GM12878 (cell line): ENCODE data around the gene FLT3LG. TPM values are rescaled to one million over a fixed set of nuclear protein-coding genes. Genes with fewer than 3 reads are reported as not detected.

Experiments used
- ATAC-seq: fragments of 200-7000 bp; cut with Tn5 transposase; 3 replicates; pipeline ENCODE4 v1.9.1; 2020; ENCODE audit warnings: mild to moderate bottlenecking, moderate library complexity
- BruUV-seq: library from RNA; stranded (reverse); fragments of 400-500 nt; replicated peaks from 2 replicates; lab custom pipeline; 2021; lab: Mats Ljungman, UMichigan
- CTCF ChIA-PET: fragments of 300-600 bp; sonication (Branson Sonifier 250); formaldehyde crosslinking; extraction: SDS; loops from one replicate; lab custom pipeline; 2021; ENCODE audit warnings: inconsistent platforms; lab: Yijun Ruan, JAX
- POLR2A ChIA-PET: fragments of 350-600 bp; formaldehyde crosslinking; extraction: SDS; loops from one replicate; lab custom pipeline; 2021; ENCODE audit warnings: inconsistent platforms; lab: Charles Lee
- RAD21 ChIA-PET: fragments of 300-600 bp; sonication (Branson Sonifier 250); formaldehyde crosslinking; loops from one replicate; lab custom pipeline; 2023; ENCODE audit warnings: antibody characterized with exemption; ENCODE audit not compliant: unreplicated experiment; lab: Charles Lee
- SMC1A ChIA-PET: fragments of 300-600 bp; sonication (Branson Sonifier 250); formaldehyde crosslinking; loops from one replicate; lab custom pipeline; 2023; ENCODE audit not compliant: unreplicated experiment, uncharacterized antibody; lab: Charles Lee
- DNase-seq: peaks from one replicate; pipeline ENCODE4 v3.0.0-alpha.2; 2011; ENCODE audit warnings: low read depth, low spot score
- FAIRE-seq: peaks from 3 replicates; lab custom pipeline; 2011; peaks lifted over from hg19 to GRCh38; lab: Jason Lieb, UNC
- H2AFZ ChIP-seq: 2 replicates; pipeline ENCODE4 v1.6.0; 2011; ENCODE audit warnings: low read depth, low read length, control low read depth; ENCODE audit not compliant: control insufficient read depth
- H3K27ac ChIP-seq: 2 replicates; pipeline ENCODE4 v1.5.1; 2011; ENCODE audit warnings: control low read depth; ENCODE audit not compliant: control insufficient read depth, insufficient read depth
- H3K27me3 ChIP-seq, 2 experiments: replicated peaks in 1 of 2; 2 replicates each; pipeline versions ENCODE4 v1.6.0 to v1.6.1; 2011; ENCODE audit warnings: low read length in 1 of 2; ENCODE audit not compliant: control insufficient read depth in 2 of 2, insufficient read depth in 2 of 2
- H3K36me3 ChIP-seq, 2 experiments: 2 replicates each; pipeline ENCODE4 v1.5.1; 2011; ENCODE audit warnings: low read length in 1 of 2; ENCODE audit not compliant: control insufficient read depth in 2 of 2, insufficient read depth in 2 of 2
- H3K4me1 ChIP-seq: 2 replicates; pipeline ENCODE4 v1.6.1; 2011; ENCODE audit warnings: mild to moderate bottlenecking, low read length, moderate library complexity, mixed read lengths; ENCODE audit not compliant: control insufficient read depth, insufficient read depth
- H3K4me2 ChIP-seq: 2 replicates; pipeline ENCODE4 v1.6.0; 2011; ENCODE audit warnings: control low read depth; ENCODE audit not compliant: control insufficient read depth, insufficient read depth
- H3K4me3 ChIP-seq: fragments of 200-600 bp; sonication (generic); 2 replicates; pipeline ENCODE4 v1.5.1; 2016
- H3K79me2 ChIP-seq: 2 replicates; pipeline ENCODE4 v1.6.0; 2011; ENCODE audit warnings: low read length; ENCODE audit not compliant: control insufficient read depth, insufficient read depth
- H3K9ac ChIP-seq: 2 replicates; pipeline ENCODE4 v1.8.0; 2011; ENCODE audit warnings: low read length, control low read depth, mixed read lengths; ENCODE audit not compliant: control insufficient read depth, insufficient read depth
- H3K9me3 ChIP-seq: replicated peaks from 3 replicates; pipeline ENCODE4 v1.5.1; 2011; ENCODE audit warnings: mild to moderate bottlenecking, low read length; ENCODE audit not compliant: control insufficient read depth, insufficient read depth
- H4K20me1 ChIP-seq: 2 replicates; pipeline ENCODE4 v1.6.0; 2011; ENCODE audit not compliant: control insufficient read depth, insufficient read depth
- EP300 ChIP-seq, 2 experiments: fragments of 150-350 bp in 1 of 2; IDR thresholded peaks; 2 replicates each; pipeline ENCODE4 v1.6.1; 2011 to 2012; ENCODE audit warnings: low read depth in 2 of 2, low read length in 2 of 2, borderline replicate concordance in 1 of 2, improper control_type of control experiment in 1 of 2, inconsistent platforms in 1 of 2; ENCODE audit not compliant: control insufficient read depth in 1 of 2
- MYB ChIP-seq: fragments of 150-350 bp; IDR thresholded peaks from 2 replicates; pipeline ENCODE4 v1.6.1; 2014; ENCODE audit warnings: mild to moderate bottlenecking, low read depth, low read length, borderline replicate concordance
- MYC ChIP-seq: IDR thresholded peaks from 2 replicates; pipeline ENCODE4 v1.6.1; 2011; ENCODE audit warnings: mild to moderate bottlenecking, low read length, moderate library complexity, inconsistent platforms; ENCODE audit not compliant: insufficient read depth, insufficient replicate concordance, insufficient read length, severe bottlenecking
- NR2F1 ChIP-seq: fragments of 450-650 bp; conservative IDR thresholded peaks from 2 replicates; pipeline ENCODE4 v1.6.1; 2017; ENCODE audit warnings: mild to moderate bottlenecking
- RAD21 ChIP-seq: IDR thresholded peaks from 2 replicates; pipeline ENCODE4 v1.6.1; 2011; ENCODE audit warnings: mild to moderate bottlenecking, low read depth, low read length, moderate library complexity; ENCODE audit not compliant: insufficient read depth
- SMARCA5 ChIP-seq: fragments of 450-650 bp; IDR thresholded peaks from 2 replicates; pipeline ENCODE4 v1.6.1; 2017; ENCODE audit warnings: mild to moderate bottlenecking
- WGBS: methylation state at CpG from one replicate; pipeline ENCODE4 v1.1.6; 2016; ENCODE audit warnings: low lambda C conversion rate; ENCODE audit not compliant: insufficient replicate concordance, insufficient coverage; ENCODE audit errors: missing lambda C conversion rate; 5-methylcytosine and 5-hydroxymethylcytosine counted together
- in situ Hi-C: fragments of 300-500 bp; cut with MboI; formaldehyde crosslinking; loops from 9 replicates; pipeline ENCODE4 v1.14.3; 2018; ENCODE audit warnings: mixed read lengths
- intact Hi-C: fragments of 100-400 bp; cut with micrococcal nuclease; formaldehyde crosslinking; loops from one replicate; pipeline ENCODE4 v1.14.2; 2022; ENCODE audit not compliant: unreplicated experiment
- polyA plus RNA-seq, 11 experiments: library from polyadenylated mRNA; depleted of rRNA in 4 of 11; unstranded in 6 of 11; stranded (reverse) in 5 of 11; fragments of >200 nt; fragmentation: Nextera tagmentation in 4 of 11; fragmentation: Illumina TruSeq in 1 of 11; extraction: Ambion mirVana in 4 of 11; extraction: Trizol in 1 of 11; gene quantifications; 1 replicate in 1 of 11; 2 replicates in 10 of 11; pipeline versions ENCODE4 v1.2.1 to v1.2.3, GENCODE V29; 2011 to 2016; ENCODE audit warnings: inconsistent platforms in 2 of 11, missing spikeins in 2 of 11, low read depth in 1 of 11
- total RNA-seq, 4 experiments: library from RNA; depleted of rRNA in 3 of 4; stranded (reverse); fragments of >200 nt in 3 of 4; fragmentation: Illumina TruSeq in 1 of 4; extraction: Trizol in 1 of 4; gene quantifications; 2 replicates each; pipeline versions ENCODE4 v1.2.1 to v1.2.3, GENCODE V29; 2013 to 2021
- TF ChIP-seq, protein P1 (sequence below): fragments of 450-650 bp; IDR thresholded peaks from 2 replicates; pipeline ENCODE4 v1.6.1; 2017; ENCODE audit warnings: mild to moderate bottlenecking
- TF ChIP-seq, protein P2 (sequence below), 3 experiments: IDR thresholded peaks in 2 of 3; conservative IDR thresholded peaks in 1 of 3; 2 replicates each; pipeline ENCODE4 v1.5.1; 2011; ENCODE audit warnings: low read depth in 3 of 3, low read length in 3 of 3, mild to moderate bottlenecking in 3 of 3, control low read depth in 2 of 3, moderate library complexity in 2 of 3, inconsistent platforms in 1 of 3, mixed read lengths in 1 of 3; ENCODE audit not compliant: control insufficient read depth in 2 of 3, insufficient read depth in 1 of 3; ENCODE audit errors: extremely low read depth in 1 of 3
- TF ChIP-seq, protein P3 (sequence below): fragments of 450-650 bp; IDR thresholded peaks from 2 replicates; pipeline ENCODE4 v1.6.1; 2016; ENCODE audit warnings: mild to moderate bottlenecking

The FLT3LG gene
- total and polyA plus RNA-seq, 10 of the 15 experiments (the other 5 are each of a cell fraction or from before 2014, with no cell fraction given), result 0.68 to 13.1 (median 4.3) TPM

DNA sequence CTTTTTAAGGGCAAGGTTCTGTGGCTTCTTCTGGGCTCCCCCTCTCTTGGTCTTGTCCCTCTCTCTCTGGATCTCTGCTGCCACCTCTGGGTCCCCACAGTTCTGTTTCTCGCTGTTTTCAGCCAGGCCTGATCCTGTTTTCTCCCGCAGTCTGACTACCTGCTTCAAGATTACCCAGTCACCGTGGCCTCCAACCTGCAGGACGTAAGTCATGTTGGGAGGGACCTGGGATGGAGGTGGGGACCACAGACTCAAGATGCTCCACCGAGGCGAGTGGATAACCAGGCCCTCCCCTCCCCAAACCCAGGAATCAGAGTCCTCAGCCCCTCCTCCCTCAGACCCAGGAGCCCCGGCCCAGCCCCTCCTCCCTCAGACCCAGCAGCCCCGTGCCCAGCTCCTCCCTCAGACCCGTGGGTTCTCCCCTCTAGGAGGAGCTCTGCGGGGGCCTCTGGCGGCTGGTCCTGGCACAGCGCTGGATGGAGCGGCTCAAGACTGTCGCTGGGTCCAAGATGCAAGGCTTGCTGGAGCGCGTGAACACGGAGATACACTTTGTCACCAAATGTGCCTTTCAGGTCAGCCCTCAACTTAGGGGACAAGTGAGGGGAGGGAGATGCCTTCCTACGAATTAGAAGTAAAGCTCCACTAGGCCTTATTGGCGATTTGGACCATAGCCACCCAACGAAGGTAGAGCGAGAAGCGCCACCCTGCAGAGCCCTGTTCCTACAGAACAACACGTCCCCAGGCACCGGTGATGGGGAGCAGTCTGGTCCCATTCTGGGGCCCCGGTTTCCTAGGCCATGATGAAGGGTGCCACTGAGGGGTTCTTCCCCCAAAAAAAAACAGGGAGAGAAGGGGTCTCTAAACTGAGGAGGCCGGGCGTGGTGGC is 2.2 kb downstream of the FLT3LG start:
- intact Hi-C loops, result no loop called here
- Histone ChIP-seq H4K20me1 (no peaks in the 10 kb centered on the region), H3K27ac (no peak overlapping the region), H2AFZ (no peak overlapping the region), H3K9me3 (no peaks in the 10 kb centered on the region), H3K4me1 (peaks cover 13% of the 10 kb centered on the region), H3K9ac (no peak overlapping the region), H3K4me2 (no peak overlapping the region; the same call in 1 of the 2 replicates), H3K27me3 (no peaks in the 10 kb centered on the region), H3K79me2 (no peaks in the 10 kb centered on the region), H3K4me3 (no peak overlapping the region), H3K36me3 (no peaks in the 10 kb centered on the region)
- DNase-seq (no peak), ATAC-seq (peak; percentile 52), FAIRE-seq (no peak)
- SMC1A ChIA-PET, result interaction anchor here (0.7 to 1.5 kb wide), 2 partner anchors 24 to 250 kb away, joined by 4 to 5 read pairs; partner anchors contain the start of gene PIH1D1
- TF ChIP-seq EP300 (IDR thresholded peaks at IDR 0.05; ENCODE audit: borderline replicate concordance in 1 of 2, control insufficient read depth in 1 of 2, low read depth in 2 of 2, low read length in 2 of 2) (no peak), RAD21 (peak; percentile 17; the same call in 1 of the 2 replicates), SMARCA5 (no peak), MYB (no peak), NR2F1 (no peak), MYC (no peak)
- TF ChIP-seq, protein P1, sequence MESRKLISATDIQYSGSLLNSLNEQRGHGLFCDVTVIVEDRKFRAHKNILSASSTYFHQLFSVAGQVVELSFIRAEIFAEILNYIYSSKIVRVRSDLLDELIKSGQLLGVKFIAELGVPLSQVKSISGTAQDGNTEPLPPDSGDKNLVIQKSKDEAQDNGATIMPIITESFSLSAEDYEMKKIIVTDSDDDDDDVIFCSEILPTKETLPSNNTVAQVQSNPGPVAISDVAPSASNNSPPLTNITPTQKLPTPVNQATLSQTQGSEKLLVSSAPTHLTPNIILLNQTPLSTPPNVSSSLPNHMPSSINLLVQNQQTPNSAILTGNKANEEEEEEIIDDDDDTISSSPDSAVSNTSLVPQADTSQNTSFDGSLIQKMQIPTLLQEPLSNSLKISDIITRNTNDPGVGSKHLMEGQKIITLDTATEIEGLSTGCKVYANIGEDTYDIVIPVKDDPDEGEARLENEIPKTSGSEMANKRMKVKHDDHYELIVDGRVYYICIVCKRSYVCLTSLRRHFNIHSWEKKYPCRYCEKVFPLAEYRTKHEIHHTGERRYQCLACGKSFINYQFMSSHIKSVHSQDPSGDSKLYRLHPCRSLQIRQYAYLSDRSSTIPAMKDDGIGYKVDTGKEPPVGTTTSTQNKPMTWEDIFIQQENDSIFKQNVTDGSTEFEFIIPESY, result 0 out of 2 replicates have a peak, but pooled peaks have one; percentile 56
- TF ChIP-seq, protein P2, sequence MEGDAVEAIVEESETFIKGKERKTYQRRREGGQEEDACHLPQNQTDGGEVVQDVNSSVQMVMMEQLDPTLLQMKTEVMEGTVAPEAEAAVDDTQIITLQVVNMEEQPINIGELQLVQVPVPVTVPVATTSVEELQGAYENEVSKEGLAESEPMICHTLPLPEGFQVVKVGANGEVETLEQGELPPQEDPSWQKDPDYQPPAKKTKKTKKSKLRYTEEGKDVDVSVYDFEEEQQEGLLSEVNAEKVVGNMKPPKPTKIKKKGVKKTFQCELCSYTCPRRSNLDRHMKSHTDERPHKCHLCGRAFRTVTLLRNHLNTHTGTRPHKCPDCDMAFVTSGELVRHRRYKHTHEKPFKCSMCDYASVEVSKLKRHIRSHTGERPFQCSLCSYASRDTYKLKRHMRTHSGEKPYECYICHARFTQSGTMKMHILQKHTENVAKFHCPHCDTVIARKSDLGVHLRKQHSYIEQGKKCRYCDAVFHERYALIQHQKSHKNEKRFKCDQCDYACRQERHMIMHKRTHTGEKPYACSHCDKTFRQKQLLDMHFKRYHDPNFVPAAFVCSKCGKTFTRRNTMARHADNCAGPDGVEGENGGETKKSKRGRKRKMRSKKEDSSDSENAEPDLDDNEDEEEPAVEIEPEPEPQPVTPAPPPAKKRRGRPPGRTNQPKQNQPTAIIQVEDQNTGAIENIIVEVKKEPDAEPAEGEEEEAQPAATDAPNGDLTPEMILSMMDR (IDR thresholded peaks at IDR 0.05 in 2 of 3, conservative IDR thresholded peaks at IDR 0.05 in 1 of 3; ENCODE audit: control insufficient read depth in 2 of 3, extremely low read depth in 1 of 3, insufficient read depth in 1 of 3, low read depth in 3 of 3, low read length in 3 of 3), result peak; percentile 35 to 53 (median 46)
- TF ChIP-seq, protein P3, sequence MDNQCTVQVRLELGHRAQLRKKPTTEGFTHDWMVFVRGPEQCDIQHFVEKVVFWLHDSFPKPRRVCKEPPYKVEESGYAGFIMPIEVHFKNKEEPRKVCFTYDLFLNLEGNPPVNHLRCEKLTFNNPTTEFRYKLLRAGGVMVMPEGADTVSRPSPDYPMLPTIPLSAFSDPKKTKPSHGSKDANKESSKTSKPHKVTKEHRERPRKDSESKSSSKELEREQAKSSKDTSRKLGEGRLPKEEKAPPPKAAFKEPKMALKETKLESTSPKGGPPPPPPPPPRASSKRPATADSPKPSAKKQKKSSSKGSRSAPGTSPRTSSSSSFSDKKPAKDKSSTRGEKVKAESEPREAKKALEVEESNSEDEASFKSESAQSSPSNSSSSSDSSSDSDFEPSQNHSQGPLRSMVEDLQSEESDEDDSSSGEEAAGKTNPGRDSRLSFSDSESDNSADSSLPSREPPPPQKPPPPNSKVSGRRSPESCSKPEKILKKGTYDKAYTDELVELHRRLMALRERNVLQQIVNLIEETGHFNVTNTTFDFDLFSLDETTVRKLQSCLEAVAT, result peak; percentile 84
- 75% methylated on average over 25 of the region's 27 CpGs for WGBS
- RAD21 ChIA-PET, result interaction anchor here (0.8 to 1.0 kb wide), 2 partner anchors 33 to 71 kb away, joined by 4 read pairs; no protein-coding TSS in a partner anchor
- BruUV-seq, result no TSS peak
- in situ Hi-C loops, result no loop called here
- POLR2A ChIA-PET, result interaction anchor here (1.3 kb wide), 1 partner anchor 23 kb away, joined by 5 read pairs; the partner anchor contains the start of gene ALDH16A1
- CTCF ChIA-PET, result interaction anchor here (0.9 to 1.9 kb wide), 4 partner anchors 9 to 71 kb away, joined by 3 to 6 read pairs (median 4); no protein-coding TSS in a partner anchor
